ENCODE results near the gene CDH13. TPM values are rescaled to one million over a fixed set of nuclear protein-coding genes. Genes with fewer than 3 reads are reported as not detected.

Gene CDH13
- polyA plus RNA-seq, 1 donor from 2014 or later = 3.2 TPM

DNA sequence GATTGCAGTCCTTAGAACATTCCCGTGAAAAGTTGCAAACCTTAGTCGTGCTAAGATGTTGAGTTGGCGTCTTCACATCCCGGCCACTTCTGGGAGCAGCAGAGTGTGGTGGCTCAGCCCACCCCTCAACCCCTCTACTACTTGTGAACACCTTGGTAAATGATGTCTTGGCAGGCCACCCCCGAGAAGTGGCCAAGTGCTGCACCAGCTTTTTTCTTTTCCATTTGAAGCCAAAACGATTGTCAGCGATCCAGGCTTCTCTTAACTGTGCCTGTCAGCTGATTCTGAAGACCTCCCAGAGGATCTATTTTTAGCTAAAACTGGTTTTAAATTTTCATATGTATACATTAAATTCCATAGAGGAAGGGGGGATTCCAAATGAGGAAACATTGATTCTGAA, 247.5 kb downstream of the CDH13 start:
- H3K4me3 ChIP-seq (ENCODE audit: low read length) = no peak overlapping the region
- no peaks in the 10 kb centered on the region for H3F3A ChIP-seq (ENCODE audit: insufficient read depth, low read length, poor library complexity, severe bottlenecking)
- H3K79me2 ChIP-seq (replicated peaks; ENCODE audit: insufficient read depth, low read length) = no peaks in the 10 kb centered on the region
- H3K9me2 ChIP-seq (ENCODE audit: insufficient read depth, low read length) = no peaks in the 10 kb centered on the region
- no peaks in the 10 kb centered on the region for H3K9me3 ChIP-seq (ENCODE audit: low read length)
- H3K9ac ChIP-seq (ENCODE audit: low read length) = no peak overlapping the region
- H3K36me3 ChIP-seq (ENCODE audit: insufficient read depth, low read length) = no peaks in the 10 kb centered on the region
- H2AFZ ChIP-seq (ENCODE audit: low read depth, low read length) = no peak overlapping the region
- TF ChIP-seq, protein P1, sequence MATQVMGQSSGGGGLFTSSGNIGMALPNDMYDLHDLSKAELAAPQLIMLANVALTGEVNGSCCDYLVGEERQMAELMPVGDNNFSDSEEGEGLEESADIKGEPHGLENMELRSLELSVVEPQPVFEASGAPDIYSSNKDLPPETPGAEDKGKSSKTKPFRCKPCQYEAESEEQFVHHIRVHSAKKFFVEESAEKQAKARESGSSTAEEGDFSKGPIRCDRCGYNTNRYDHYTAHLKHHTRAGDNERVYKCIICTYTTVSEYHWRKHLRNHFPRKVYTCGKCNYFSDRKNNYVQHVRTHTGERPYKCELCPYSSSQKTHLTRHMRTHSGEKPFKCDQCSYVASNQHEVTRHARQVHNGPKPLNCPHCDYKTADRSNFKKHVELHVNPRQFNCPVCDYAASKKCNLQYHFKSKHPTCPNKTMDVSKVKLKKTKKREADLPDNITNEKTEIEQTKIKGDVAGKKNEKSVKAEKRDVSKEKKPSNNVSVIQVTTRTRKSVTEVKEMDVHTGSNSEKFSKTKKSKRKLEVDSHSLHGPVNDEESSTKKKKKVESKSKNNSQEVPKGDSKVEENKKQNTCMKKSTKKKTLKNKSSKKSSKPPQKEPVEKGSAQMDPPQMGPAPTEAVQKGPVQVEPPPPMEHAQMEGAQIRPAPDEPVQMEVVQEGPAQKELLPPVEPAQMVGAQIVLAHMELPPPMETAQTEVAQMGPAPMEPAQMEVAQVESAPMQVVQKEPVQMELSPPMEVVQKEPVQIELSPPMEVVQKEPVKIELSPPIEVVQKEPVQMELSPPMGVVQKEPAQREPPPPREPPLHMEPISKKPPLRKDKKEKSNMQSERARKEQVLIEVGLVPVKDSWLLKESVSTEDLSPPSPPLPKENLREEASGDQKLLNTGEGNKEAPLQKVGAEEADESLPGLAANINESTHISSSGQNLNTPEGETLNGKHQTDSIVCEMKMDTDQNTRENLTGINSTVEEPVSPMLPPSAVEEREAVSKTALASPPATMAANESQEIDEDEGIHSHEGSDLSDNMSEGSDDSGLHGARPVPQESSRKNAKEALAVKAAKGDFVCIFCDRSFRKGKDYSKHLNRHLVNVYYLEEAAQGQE (IDR thresholded peaks at IDR 0.05; ENCODE audit: borderline replicate concordance) = no peak
- TF ChIP-seq, protein P2, sequence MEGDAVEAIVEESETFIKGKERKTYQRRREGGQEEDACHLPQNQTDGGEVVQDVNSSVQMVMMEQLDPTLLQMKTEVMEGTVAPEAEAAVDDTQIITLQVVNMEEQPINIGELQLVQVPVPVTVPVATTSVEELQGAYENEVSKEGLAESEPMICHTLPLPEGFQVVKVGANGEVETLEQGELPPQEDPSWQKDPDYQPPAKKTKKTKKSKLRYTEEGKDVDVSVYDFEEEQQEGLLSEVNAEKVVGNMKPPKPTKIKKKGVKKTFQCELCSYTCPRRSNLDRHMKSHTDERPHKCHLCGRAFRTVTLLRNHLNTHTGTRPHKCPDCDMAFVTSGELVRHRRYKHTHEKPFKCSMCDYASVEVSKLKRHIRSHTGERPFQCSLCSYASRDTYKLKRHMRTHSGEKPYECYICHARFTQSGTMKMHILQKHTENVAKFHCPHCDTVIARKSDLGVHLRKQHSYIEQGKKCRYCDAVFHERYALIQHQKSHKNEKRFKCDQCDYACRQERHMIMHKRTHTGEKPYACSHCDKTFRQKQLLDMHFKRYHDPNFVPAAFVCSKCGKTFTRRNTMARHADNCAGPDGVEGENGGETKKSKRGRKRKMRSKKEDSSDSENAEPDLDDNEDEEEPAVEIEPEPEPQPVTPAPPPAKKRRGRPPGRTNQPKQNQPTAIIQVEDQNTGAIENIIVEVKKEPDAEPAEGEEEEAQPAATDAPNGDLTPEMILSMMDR (IDR thresholded peaks at IDR 0.05; ENCODE audit: poor library complexity, severe bottlenecking) = no peak
- TF ChIP-seq MXI1 (conservative IDR thresholded peaks at IDR 0.05; ENCODE audit: poor library complexity, severe bottlenecking) = no peak
- no peak for TF ChIP-seq RAD21 (conservative IDR thresholded peaks at IDR 0.05)
- TF ChIP-seq EP300 (conservative IDR thresholded peaks at IDR 0.05; ENCODE audit: poor library complexity, severe bottlenecking) = no peak
- TF ChIP-seq POLR2AphosphoS5 (IDR thresholded peaks at IDR 0.05) = no peak
- no peak for TF ChIP-seq TAF1 (IDR thresholded peaks at IDR 0.05; ENCODE audit: low read depth)
- TF ChIP-seq EZH2 (IDR thresholded peaks at IDR 0.05; ENCODE audit: borderline replicate concordance, insufficient read depth, low read length, poor library complexity, severe bottlenecking) = no peak
- TF ChIP-seq SMC3 (conservative IDR thresholded peaks at IDR 0.05; ENCODE audit: poor library complexity) = no peak
- no peak overlapping the region for H3K4me2 ChIP-seq (ENCODE audit: low read length)
- H4K20me1 ChIP-seq (ENCODE audit: insufficient read depth) = no peaks in the 10 kb centered on the region
- no peaks in the 10 kb centered on the region for H3K27me3 ChIP-seq (ENCODE audit: insufficient read depth, low read depth, low read length)
- no peak overlapping the region for H3K27ac ChIP-seq (ENCODE audit: low read length)

DNA sequence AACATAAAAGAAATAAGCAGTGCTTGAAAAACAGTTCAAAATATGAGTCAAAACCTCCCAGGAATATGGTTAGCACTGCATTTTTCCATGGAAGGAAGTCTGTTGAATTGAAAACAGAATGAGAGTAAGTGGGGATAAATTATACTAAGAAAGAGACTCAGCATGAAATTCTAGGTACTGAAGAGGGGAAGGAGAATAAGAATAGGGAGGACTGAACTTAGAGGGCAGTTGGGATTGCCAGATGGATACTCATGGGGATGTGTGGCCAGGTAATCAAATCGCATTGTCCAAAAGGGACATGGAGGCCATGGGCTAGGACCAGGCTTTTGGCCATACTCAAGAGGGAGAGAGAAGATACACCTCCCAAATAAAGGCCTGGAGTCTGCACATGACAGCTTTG, 247.9 kb downstream of the CDH13 start:
- no peak overlapping the region for H3K4me2 ChIP-seq (ENCODE audit: low read length)
- no peaks in the 10 kb centered on the region for H3K9me3 ChIP-seq (ENCODE audit: low read length)
- TF ChIP-seq TAF1 (IDR thresholded peaks at IDR 0.05; ENCODE audit: low read depth) (no peak), RAD21 (conservative IDR thresholded peaks at IDR 0.05) (no peak), POLR2AphosphoS5 (IDR thresholded peaks at IDR 0.05) (no peak), SMC3 (conservative IDR thresholded peaks at IDR 0.05; ENCODE audit: poor library complexity) (no peak)
- TF ChIP-seq, protein P1 (IDR thresholded peaks at IDR 0.05; ENCODE audit: borderline replicate concordance) = no peak
- H3K79me2 ChIP-seq (replicated peaks; ENCODE audit: insufficient read depth, low read length) = no peaks in the 10 kb centered on the region
- no peak overlapping the region for H3K4me3 ChIP-seq (ENCODE audit: low read length)
- no peak overlapping the region for H2AFZ ChIP-seq (ENCODE audit: low read depth, low read length)
- H3K27me3 ChIP-seq (ENCODE audit: insufficient read depth, low read depth, low read length) = no peaks in the 10 kb centered on the region
- no peaks in the 10 kb centered on the region for H3K9me2 ChIP-seq (ENCODE audit: insufficient read depth, low read length)
- no peaks in the 10 kb centered on the region for H3K36me3 ChIP-seq (ENCODE audit: insufficient read depth, low read length)
- H3F3A ChIP-seq (ENCODE audit: insufficient read depth, low read length, poor library complexity, severe bottlenecking) = no peaks in the 10 kb centered on the region
- no peaks in the 10 kb centered on the region for H4K20me1 ChIP-seq (ENCODE audit: insufficient read depth)
- H3K27ac ChIP-seq (ENCODE audit: low read length) = no peak overlapping the region
- H3K9ac ChIP-seq (ENCODE audit: low read length) = no peak overlapping the region

Data from neural cell (in vitro differentiated cells).